Activated T-helper 2 cell treated with anti-CD3 and anti-CD28 coated beads, Interferon-gamma antibody, Interleukin-2, Interleukin-4, amounts not matched to agents 10 μg/mL and 5 μg/mL and 100 μg/mL, durations not matched to agents 14 hours and 24 hours and 36 hours (primary cell): Measurements from ENCODE around the gene GAK. TPM values are rescaled to one million over a fixed set of nuclear protein-coding genes. Genes with fewer than 3 reads are reported as not detected.

ENCODE experiments used
- DNase-seq: peaks from one replicate; pipeline ENCODE4 v3.0.0; 2021; ENCODE audit warnings: low spot score
- H3K27ac Mint-ChIP-seq: one replicate; pipeline ENCODE4 v1.8.0; 2021; ENCODE audit warnings: mixed read lengths
- H3K27me3 Mint-ChIP-seq: one replicate; pipeline ENCODE4 v1.8.0; 2021; ENCODE audit warnings: low read depth, mixed read lengths
- H3K36me3 Mint-ChIP-seq: one replicate; pipeline ENCODE4 v1.8.0; 2021; ENCODE audit warnings: low read depth, mixed read lengths
- H3K4me1 Mint-ChIP-seq: one replicate; pipeline ENCODE4 v1.8.0; 2021; ENCODE audit warnings: low read depth, mixed read lengths
- H3K4me3 Mint-ChIP-seq: one replicate; pipeline ENCODE4 v1.8.0; 2021; ENCODE audit warnings: low read depth, mild to moderate bottlenecking, moderate library complexity, mixed read lengths
- H3K9me3 Mint-ChIP-seq: one replicate; pipeline ENCODE4 v1.8.0; 2021; ENCODE audit warnings: mixed read lengths
- intact Hi-C: fragments of 100-400 bp; cut with micrococcal nuclease; formaldehyde crosslinking; loops from one replicate; pipeline ENCODE4 v1.15.1; 2023
- total RNA-seq: library from RNA; stranded (reverse); gene quantifications from 2 replicates; pipeline ENCODE4 v1.2.3, GENCODE V29; 2022

GAK gene
- total RNA-seq, 1 donor from 2014 or later = 125 TPM

- Mint-ChIP-seq H3K4me3 (no peak overlapping the region), H3K27me3 (no peaks in the 10 kb centered on the region), H3K9me3 (peaks cover 3% of the 10 kb centered on the region), H3K36me3 (peaks cover 59% of the 10 kb centered on the region), H3K4me1 (no peaks in the 10 kb centered on the region), H3K27ac (no peak overlapping the region)
- no peak for DNase-seq
- intact Hi-C loops = no loop called here
Measured at GRCh38 chr4:865572-865971, 66.5 kb downstream of the GAK start.

GRCh38 chr4:865121-865465 lies 67.0 kb downstream of the GAK start:
- H3K27ac Mint-ChIP-seq = no peak overlapping the region
- H3K4me1 Mint-ChIP-seq = no peaks in the 10 kb centered on the region

GRCh38 chr4:864456-865120 lies 67.5 kb downstream of the GAK start:
- Mint-ChIP-seq H3K4me1 (no peaks in the 10 kb centered on the region), H3K9me3 (no peaks in the 10 kb centered on the region), H3K4me3 (no peak overlapping the region), H3K27ac (no peak overlapping the region), H3K27me3 (no peaks in the 10 kb centered on the region), H3K36me3 (peaks cover 58% of the 10 kb centered on the region)
- no peak for DNase-seq
- intact Hi-C loops = no loop called here

More at GRCh38 chr4:865121-865465, 67.0 kb downstream of the GAK start:
- H3K4me3 Mint-ChIP-seq = no peak overlapping the region
- H3K36me3 Mint-ChIP-seq = peaks cover 58% of the 10 kb centered on the region
- no peaks in the 10 kb centered on the region for H3K27me3 Mint-ChIP-seq
- no peak for DNase-seq
- H3K9me3 Mint-ChIP-seq = peaks cover 3% of the 10 kb centered on the region
- intact Hi-C loops = no loop called here

GRCh38 chr4:860561-860960 lies 71.6 kb downstream of the GAK start:
- H3K27me3 Mint-ChIP-seq = no peaks in the 10 kb centered on the region
- peaks cover 75% of the 10 kb centered on the region for H3K36me3 Mint-ChIP-seq
- H3K9me3 Mint-ChIP-seq = peaks cover 11% of the 10 kb centered on the region
- no peak for DNase-seq
- H3K27ac Mint-ChIP-seq = no peak overlapping the region
- H3K4me1 Mint-ChIP-seq = no peaks in the 10 kb centered on the region
- no peak overlapping the region for H3K4me3 Mint-ChIP-seq
- intact Hi-C loops = no loop called here

GRCh38 chr4:859496-859895 lies 72.6 kb downstream of the GAK start:
- no peak overlapping the region for H3K4me3 Mint-ChIP-seq
- H3K36me3 Mint-ChIP-seq = peaks cover 81% of the 10 kb centered on the region
- intact Hi-C loops = no loop called here
- H3K4me1 Mint-ChIP-seq = no peaks in the 10 kb centered on the region
- peaks cover 11% of the 10 kb centered on the region for H3K9me3 Mint-ChIP-seq
- no peak overlapping the region for H3K27ac Mint-ChIP-seq
- H3K27me3 Mint-ChIP-seq = no peaks in the 10 kb centered on the region
- DNase-seq = no peak

GRCh38 chr4:858831-859451 lies 73.2 kb downstream of the GAK start:
- Mint-ChIP-seq H3K4me3 (no peak overlapping the region), H3K27me3 (no peaks in the 10 kb centered on the region), H3K36me3 (peaks cover 81% of the 10 kb centered on the region), H3K9me3 (peaks cover 11% of the 10 kb centered on the region), H3K4me1 (no peaks in the 10 kb centered on the region), H3K27ac (no peak overlapping the region)
- intact Hi-C loops = no loop called here
- DNase-seq = no peak

- intact Hi-C loops = no loop called here
- no peak for DNase-seq
- Mint-ChIP-seq H3K4me1 (no peaks in the 10 kb centered on the region), H3K27me3 (no peaks in the 10 kb centered on the region), H3K36me3 (peaks cover 82% of the 10 kb centered on the region), H3K27ac (no peak overlapping the region), H3K9me3 (peaks cover 11% of the 10 kb centered on the region), H3K4me3 (no peak overlapping the region)
Measured at GRCh38 chr4:858041-858481, 74.1 kb downstream of the GAK start.

GRCh38 chr4:857461-857860 lies 74.7 kb downstream of the GAK start:
- peaks cover 11% of the 10 kb centered on the region for H3K9me3 Mint-ChIP-seq
- DNase-seq = no peak
- no peaks in the 10 kb centered on the region for H3K4me1 Mint-ChIP-seq
- H3K27me3 Mint-ChIP-seq = no peaks in the 10 kb centered on the region
- intact Hi-C loops = no loop called here
- no peak overlapping the region for H3K4me3 Mint-ChIP-seq
- no peak overlapping the region for H3K27ac Mint-ChIP-seq
- peaks cover 83% of the 10 kb centered on the region for H3K36me3 Mint-ChIP-seq

GRCh38 chr4:856225-856901 lies 75.8 kb downstream of the GAK start:
- DNase-seq = no peak
- Mint-ChIP-seq H3K27ac (no peak overlapping the region), H3K4me1 (no peaks in the 10 kb centered on the region), H3K36me3 (peaks cover 75% of the 10 kb centered on the region), H3K9me3 (peaks cover 11% of the 10 kb centered on the region), H3K4me3 (no peak overlapping the region), H3K27me3 (no peaks in the 10 kb centered on the region)
- intact Hi-C loops = no loop called here

- Mint-ChIP-seq H3K4me3 (no peak overlapping the region), H3K4me1 (no peaks in the 10 kb centered on the region), H3K27ac (no peak overlapping the region), H3K27me3 (no peaks in the 10 kb centered on the region), H3K36me3 (peaks cover 78% of the 10 kb centered on the region), H3K9me3 (peaks cover 11% of the 10 kb centered on the region)
- intact Hi-C loops = no loop called here
- DNase-seq = no peak
Measured at GRCh38 chr4:855880-856224, 76.3 kb downstream of the GAK start.

GRCh38 chr4:854356-854755 lies 77.8 kb downstream of the GAK start:
- Mint-ChIP-seq H3K36me3 (peaks cover 68% of the 10 kb centered on the region), H3K4me1 (no peaks in the 10 kb centered on the region), H3K4me3 (no peak overlapping the region), H3K9me3 (peaks cover 11% of the 10 kb centered on the region), H3K27me3 (no peaks in the 10 kb centered on the region), H3K27ac (no peak overlapping the region)
- DNase-seq = no peak
- intact Hi-C loops = no loop called here

GRCh38 chr4:853416-853781 lies 78.7 kb downstream of the GAK start:
- H3K4me3 Mint-ChIP-seq = no peak overlapping the region
- no peak overlapping the region for H3K27ac Mint-ChIP-seq
- no peaks in the 10 kb centered on the region for H3K4me1 Mint-ChIP-seq
- H3K36me3 Mint-ChIP-seq = peaks cover 67% of the 10 kb centered on the region
- no peaks in the 10 kb centered on the region for H3K27me3 Mint-ChIP-seq
- DNase-seq = no peak
- intact Hi-C loops = no loop called here
- peaks cover 11% of the 10 kb centered on the region for H3K9me3 Mint-ChIP-seq

GRCh38 chr4:851701-852430 lies 80.2 kb downstream of the GAK start:
- Mint-ChIP-seq H3K36me3 (peaks cover 62% of the 10 kb centered on the region), H3K4me3 (no peak overlapping the region), H3K4me1 (no peaks in the 10 kb centered on the region), H3K27ac (no peak overlapping the region), H3K9me3 (peaks cover 7% of the 10 kb centered on the region), H3K27me3 (no peaks in the 10 kb centered on the region)
- intact Hi-C loops = no loop called here
- DNase-seq = no peak
